ENCODE measurements around the gene MACROH2A1. TPM values are rescaled to one million over a fixed set of nuclear protein-coding genes. Genes with fewer than 3 reads are reported as not detected.

The MACROH2A1 gene
- total RNA-seq, 1 experiment from 2014 or later: 83.8 TPM

DNA sequence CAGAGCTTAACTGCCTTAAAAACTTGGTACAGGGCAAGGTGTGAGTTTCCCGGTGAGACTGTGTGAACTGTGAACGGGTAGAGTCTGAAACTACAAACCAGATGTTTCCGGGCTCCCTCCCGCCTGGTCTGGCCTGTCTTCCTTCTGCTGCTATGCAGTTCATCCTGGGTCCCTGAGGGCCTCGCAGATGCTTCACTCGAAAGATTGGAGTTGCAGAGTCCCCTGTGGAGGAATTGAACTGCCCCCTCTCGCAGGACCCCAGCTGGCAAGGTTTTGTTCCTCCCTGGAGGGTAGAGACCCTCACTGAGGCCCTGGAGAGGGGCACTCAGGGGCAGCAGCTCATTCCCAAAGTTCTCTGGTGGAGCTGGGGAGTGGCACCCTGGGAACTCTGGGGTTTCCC lies 47.6 kb upstream of the MACROH2A1 start:
- Mint-ChIP-seq H3K36me3 (no peaks in the 10 kb centered on the region), H3K27me3 (ENCODE audit: low read depth) (peaks cover 4% of the 10 kb centered on the region; the same call in 1 of the 2 replicates), H3K27ac (no peak overlapping the region), H3K4me3 (no peak overlapping the region), H3K9me3 (no peaks in the 10 kb centered on the region), H3K4me1 (peaks cover 9% of the 10 kb centered on the region)
- CTCF ChIA-PET: interaction anchor here (1.0 to 2.9 kb wide), 5 partner anchors 11 to 120 kb away, joined by 4 to 14 read pairs (median 4); no protein-coding TSS in a partner anchor
- ATAC-seq (no peak), DNase-seq (ENCODE audit: low spot score) (no peak)
- POLR2A ChIA-PET: no interaction called here
- TF ChIP-seq, protein P1, sequence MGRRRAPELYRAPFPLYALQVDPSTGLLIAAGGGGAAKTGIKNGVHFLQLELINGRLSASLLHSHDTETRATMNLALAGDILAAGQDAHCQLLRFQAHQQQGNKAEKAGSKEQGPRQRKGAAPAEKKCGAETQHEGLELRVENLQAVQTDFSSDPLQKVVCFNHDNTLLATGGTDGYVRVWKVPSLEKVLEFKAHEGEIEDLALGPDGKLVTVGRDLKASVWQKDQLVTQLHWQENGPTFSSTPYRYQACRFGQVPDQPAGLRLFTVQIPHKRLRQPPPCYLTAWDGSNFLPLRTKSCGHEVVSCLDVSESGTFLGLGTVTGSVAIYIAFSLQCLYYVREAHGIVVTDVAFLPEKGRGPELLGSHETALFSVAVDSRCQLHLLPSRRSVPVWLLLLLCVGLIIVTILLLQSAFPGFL (CRISPR knock-in tag; IDR thresholded peaks at IDR 0.05; ENCODE audit: borderline replicate concordance): no peak
- no peak for TF ChIP-seq ZNF121 (CRISPR knock-in tag; IDR thresholded peaks at IDR 0.05)
- no peak for TF ChIP-seq NR1H2 (CRISPR knock-in tag; IDR thresholded peaks at IDR 0.05)
- no peak for TF ChIP-seq ZNF671 (CRISPR knock-in tag; IDR thresholded peaks at IDR 0.05)
- TF ChIP-seq, protein P2, sequence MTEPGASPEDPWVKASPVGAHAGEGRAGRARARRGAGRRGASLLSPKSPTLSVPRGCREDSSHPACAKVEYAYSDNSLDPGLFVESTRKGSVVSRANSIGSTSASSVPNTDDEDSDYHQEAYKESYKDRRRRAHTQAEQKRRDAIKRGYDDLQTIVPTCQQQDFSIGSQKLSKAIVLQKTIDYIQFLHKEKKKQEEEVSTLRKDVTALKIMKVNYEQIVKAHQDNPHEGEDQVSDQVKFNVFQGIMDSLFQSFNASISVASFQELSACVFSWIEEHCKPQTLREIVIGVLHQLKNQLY (CRISPR knock-in tag; IDR thresholded peaks at IDR 0.05): no peak
- TF ChIP-seq, protein P3, sequence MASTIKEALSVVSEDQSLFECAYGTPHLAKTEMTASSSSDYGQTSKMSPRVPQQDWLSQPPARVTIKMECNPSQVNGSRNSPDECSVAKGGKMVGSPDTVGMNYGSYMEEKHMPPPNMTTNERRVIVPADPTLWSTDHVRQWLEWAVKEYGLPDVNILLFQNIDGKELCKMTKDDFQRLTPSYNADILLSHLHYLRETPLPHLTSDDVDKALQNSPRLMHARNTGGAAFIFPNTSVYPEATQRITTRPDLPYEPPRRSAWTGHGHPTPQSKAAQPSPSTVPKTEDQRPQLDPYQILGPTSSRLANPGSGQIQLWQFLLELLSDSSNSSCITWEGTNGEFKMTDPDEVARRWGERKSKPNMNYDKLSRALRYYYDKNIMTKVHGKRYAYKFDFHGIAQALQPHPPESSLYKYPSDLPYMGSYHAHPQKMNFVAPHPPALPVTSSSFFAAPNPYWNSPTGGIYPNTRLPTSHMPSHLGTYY (CRISPR knock-in tag; IDR thresholded peaks at IDR 0.05): no peak
- no peak for TF ChIP-seq SP1 (CRISPR knock-in tag; conservative IDR thresholded peaks at IDR 0.05)
- TF ChIP-seq, protein P4, sequence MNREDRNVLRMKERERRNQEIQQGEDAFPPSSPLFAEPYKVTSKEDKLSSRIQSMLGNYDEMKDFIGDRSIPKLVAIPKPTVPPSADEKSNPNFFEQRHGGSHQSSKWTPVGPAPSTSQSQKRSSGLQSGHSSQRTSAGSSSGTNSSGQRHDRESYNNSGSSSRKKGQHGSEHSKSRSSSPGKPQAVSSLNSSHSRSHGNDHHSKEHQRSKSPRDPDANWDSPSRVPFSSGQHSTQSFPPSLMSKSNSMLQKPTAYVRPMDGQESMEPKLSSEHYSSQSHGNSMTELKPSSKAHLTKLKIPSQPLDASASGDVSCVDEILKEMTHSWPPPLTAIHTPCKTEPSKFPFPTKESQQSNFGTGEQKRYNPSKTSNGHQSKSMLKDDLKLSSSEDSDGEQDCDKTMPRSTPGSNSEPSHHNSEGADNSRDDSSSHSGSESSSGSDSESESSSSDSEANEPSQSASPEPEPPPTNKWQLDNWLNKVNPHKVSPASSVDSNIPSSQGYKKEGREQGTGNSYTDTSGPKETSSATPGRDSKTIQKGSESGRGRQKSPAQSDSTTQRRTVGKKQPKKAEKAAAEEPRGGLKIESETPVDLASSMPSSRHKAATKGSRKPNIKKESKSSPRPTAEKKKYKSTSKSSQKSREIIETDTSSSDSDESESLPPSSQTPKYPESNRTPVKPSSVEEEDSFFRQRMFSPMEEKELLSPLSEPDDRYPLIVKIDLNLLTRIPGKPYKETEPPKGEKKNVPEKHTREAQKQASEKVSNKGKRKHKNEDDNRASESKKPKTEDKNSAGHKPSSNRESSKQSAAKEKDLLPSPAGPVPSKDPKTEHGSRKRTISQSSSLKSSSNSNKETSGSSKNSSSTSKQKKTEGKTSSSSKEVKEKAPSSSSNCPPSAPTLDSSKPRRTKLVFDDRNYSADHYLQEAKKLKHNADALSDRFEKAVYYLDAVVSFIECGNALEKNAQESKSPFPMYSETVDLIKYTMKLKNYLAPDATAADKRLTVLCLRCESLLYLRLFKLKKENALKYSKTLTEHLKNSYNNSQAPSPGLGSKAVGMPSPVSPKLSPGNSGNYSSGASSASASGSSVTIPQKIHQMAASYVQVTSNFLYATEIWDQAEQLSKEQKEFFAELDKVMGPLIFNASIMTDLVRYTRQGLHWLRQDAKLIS (CRISPR knock-in tag; IDR thresholded peaks at IDR 0.05; ENCODE audit: borderline replicate concordance): no peak
- TF ChIP-seq, protein P5, sequence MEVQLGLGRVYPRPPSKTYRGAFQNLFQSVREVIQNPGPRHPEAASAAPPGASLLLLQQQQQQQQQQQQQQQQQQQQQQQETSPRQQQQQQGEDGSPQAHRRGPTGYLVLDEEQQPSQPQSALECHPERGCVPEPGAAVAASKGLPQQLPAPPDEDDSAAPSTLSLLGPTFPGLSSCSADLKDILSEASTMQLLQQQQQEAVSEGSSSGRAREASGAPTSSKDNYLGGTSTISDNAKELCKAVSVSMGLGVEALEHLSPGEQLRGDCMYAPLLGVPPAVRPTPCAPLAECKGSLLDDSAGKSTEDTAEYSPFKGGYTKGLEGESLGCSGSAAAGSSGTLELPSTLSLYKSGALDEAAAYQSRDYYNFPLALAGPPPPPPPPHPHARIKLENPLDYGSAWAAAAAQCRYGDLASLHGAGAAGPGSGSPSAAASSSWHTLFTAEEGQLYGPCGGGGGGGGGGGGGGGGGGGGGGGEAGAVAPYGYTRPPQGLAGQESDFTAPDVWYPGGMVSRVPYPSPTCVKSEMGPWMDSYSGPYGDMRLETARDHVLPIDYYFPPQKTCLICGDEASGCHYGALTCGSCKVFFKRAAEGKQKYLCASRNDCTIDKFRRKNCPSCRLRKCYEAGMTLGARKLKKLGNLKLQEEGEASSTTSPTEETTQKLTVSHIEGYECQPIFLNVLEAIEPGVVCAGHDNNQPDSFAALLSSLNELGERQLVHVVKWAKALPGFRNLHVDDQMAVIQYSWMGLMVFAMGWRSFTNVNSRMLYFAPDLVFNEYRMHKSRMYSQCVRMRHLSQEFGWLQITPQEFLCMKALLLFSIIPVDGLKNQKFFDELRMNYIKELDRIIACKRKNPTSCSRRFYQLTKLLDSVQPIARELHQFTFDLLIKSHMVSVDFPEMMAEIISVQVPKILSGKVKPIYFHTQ (CRISPR knock-in tag; IDR thresholded peaks at IDR 0.05): no peak

DNA sequence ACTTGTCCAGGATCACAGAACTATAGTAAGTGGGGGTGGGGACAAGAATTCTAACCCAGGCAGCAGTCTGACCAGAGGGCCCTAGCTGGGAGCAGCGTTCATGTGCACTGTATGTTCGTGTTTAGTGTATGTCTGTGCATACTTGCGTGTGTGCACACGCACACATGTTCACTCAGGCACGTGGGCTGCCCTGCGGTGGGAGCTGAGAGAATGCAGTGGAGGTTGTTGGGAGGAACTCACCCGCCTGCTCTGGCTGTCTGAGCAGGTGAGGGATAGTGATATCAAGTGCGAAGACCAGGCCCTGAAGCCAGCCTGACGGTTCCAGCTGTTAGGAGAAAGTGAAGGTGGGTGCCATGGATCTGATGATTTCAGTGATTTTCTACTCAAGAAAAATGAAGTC lies 47.2 kb upstream of the MACROH2A1 start:
- ChIA-PET CTCF (interaction anchor here (0.9 to 2.9 kb wide), 6 partner anchors 11 to 120 kb away, joined by 3 to 14 read pairs (median 4); no protein-coding TSS in a partner anchor), POLR2A (no interaction called here)
- DNase-seq (ENCODE audit: low spot score) (no peak), ATAC-seq (no peak)
- Mint-ChIP-seq H3K4me1 (peaks cover 9% of the 10 kb centered on the region), H3K36me3 (no peaks in the 10 kb centered on the region), H3K4me3 (no peak overlapping the region), H3K9me3 (no peaks in the 10 kb centered on the region), H3K27me3 (ENCODE audit: low read depth) (peaks cover 4% of the 10 kb centered on the region; the same call in 1 of the 2 replicates), H3K27ac (no peak overlapping the region)
- TF ChIP-seq ATF1 (CRISPR knock-in tag; IDR thresholded peaks at IDR 0.05) (no peak), FOXJ3 (CRISPR knock-in tag; IDR thresholded peaks at IDR 0.05; ENCODE audit: borderline replicate concordance) (no peak), EMX1 (CRISPR knock-in tag; IDR thresholded peaks at IDR 0.05) (no peak), FOXP1 (CRISPR knock-in tag; IDR thresholded peaks at IDR 0.05; ENCODE audit: borderline replicate concordance) (no peak), OVOL2 (CRISPR knock-in tag; IDR thresholded peaks at IDR 0.05; ENCODE audit: borderline replicate concordance) (no peak), ESRRA (CRISPR knock-in tag; IDR thresholded peaks at IDR 0.05; ENCODE audit: borderline replicate concordance) (no peak), ZNF423 (CRISPR knock-in tag; IDR thresholded peaks at IDR 0.05) (no peak), SMAD4 (CRISPR knock-in tag; IDR thresholded peaks at IDR 0.05) (no peak)
- TF ChIP-seq, protein P6, sequence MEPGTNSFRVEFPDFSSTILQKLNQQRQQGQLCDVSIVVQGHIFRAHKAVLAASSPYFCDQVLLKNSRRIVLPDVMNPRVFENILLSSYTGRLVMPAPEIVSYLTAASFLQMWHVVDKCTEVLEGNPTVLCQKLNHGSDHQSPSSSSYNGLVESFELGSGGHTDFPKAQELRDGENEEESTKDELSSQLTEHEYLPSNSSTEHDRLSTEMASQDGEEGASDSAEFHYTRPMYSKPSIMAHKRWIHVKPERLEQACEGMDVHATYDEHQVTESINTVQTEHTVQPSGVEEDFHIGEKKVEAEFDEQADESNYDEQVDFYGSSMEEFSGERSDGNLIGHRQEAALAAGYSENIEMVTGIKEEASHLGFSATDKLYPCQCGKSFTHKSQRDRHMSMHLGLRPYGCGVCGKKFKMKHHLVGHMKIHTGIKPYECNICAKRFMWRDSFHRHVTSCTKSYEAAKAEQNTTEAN (CRISPR knock-in tag; IDR thresholded peaks at IDR 0.05): no peak
- TF ChIP-seq, protein P7, sequence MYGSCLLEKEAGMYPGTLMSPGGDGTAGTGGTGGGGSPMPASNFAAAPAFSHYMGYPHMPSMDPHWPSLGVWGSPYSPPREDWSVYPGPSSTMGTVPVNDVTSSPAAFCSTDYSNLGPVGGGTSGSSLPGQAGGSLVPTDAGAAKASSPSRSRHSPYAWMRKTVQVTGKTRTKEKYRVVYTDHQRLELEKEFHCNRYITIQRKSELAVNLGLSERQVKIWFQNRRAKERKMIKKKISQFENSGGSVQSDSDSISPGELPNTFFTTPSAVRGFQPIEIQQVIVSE (CRISPR knock-in tag; IDR thresholded peaks at IDR 0.05; ENCODE audit: borderline replicate concordance): no peak
- TF ChIP-seq, protein P5 (CRISPR knock-in tag; IDR thresholded peaks at IDR 0.05): no peak
